Fibroblast of lung (primary cell): Measurements from ENCODE around the gene MYO1D. TPM values are rescaled to one million over a fixed set of nuclear protein-coding genes. Genes with fewer than 3 reads are reported as not detected.

Experiments
- DNase-seq, 2 donors: peaks; one replicate each; pipeline versions ENCODE4 v3.0.0 to v3.0.0-alpha.2; 2010; ENCODE audit warnings: low read depth in 2 of 2
- H2AFZ ChIP-seq: 2 replicates; pipeline ENCODE4 v1.5.1; 2012; ENCODE audit warnings: low read length, control low read depth, inconsistent platforms
- H3K27ac ChIP-seq: 2 replicates; pipeline ENCODE4 v1.5.1; 2011; ENCODE audit warnings: low read length, control low read depth; ENCODE audit not compliant: insufficient read depth
- H3K27me3 ChIP-seq: 2 replicates; pipeline ENCODE4 v1.5.1; 2011; ENCODE audit warnings: mild to moderate bottlenecking, low read length; ENCODE audit not compliant: control insufficient read depth, insufficient read depth
- H3K36me3 ChIP-seq: 2 replicates; pipeline ENCODE4 v1.5.1; 2011; ENCODE audit warnings: low read length; ENCODE audit not compliant: control insufficient read depth, insufficient read depth
- H3K4me1 ChIP-seq: 2 replicates; pipeline ENCODE4 v1.5.1; 2011; ENCODE audit warnings: low read length; ENCODE audit not compliant: control insufficient read depth, insufficient read depth; ENCODE audit errors: extremely low read depth
- H3K4me2 ChIP-seq: 2 replicates; pipeline ENCODE4 v1.5.1; 2011; ENCODE audit warnings: low read length, control low read depth; ENCODE audit not compliant: insufficient read depth; ENCODE audit errors: extremely low read depth
- H3K4me3 ChIP-seq, 4 experiments: fragments of 200-600 bp in 1 of 4; sonication (generic) in 1 of 4; replicated peaks in 1 of 4; 2 replicates each; pipeline ENCODE4 v1.5.1; 2011 to 2016; ENCODE audit warnings: low read length in 4 of 4, low read depth in 3 of 4, mild to moderate bottlenecking in 3 of 4, control low read depth in 2 of 4, inconsistent platforms in 1 of 4, mixed read lengths in 1 of 4; ENCODE audit not compliant: insufficient read depth in 1 of 4; ENCODE audit errors: control extremely low read depth in 1 of 4
- H3K79me2 ChIP-seq: 2 replicates; pipeline ENCODE4 v1.5.1; 2012; ENCODE audit warnings: mild to moderate bottlenecking, low read length, inconsistent platforms; ENCODE audit not compliant: control insufficient read depth, insufficient read depth
- H3K9ac ChIP-seq: 2 replicates; pipeline ENCODE4 v1.5.1; 2011; ENCODE audit warnings: mild to moderate bottlenecking, low read length, control low read depth; ENCODE audit not compliant: insufficient read depth
- H3K9me3 ChIP-seq: 2 replicates; pipeline ENCODE4 v1.5.1; 2012; ENCODE audit warnings: low read depth, low read length; ENCODE audit not compliant: control insufficient read depth, insufficient read depth
- H4K20me1 ChIP-seq: 2 replicates; pipeline ENCODE4 v1.5.1; 2011; ENCODE audit warnings: low read length; ENCODE audit not compliant: control insufficient read depth, insufficient read depth; ENCODE audit errors: extremely low read depth
- CTCF ChIP-seq, 2 donors: IDR thresholded peaks in 1 of 2; conservative IDR thresholded peaks in 1 of 2; 1 replicate in 1 of 2; 2 replicates in 1 of 2; pipeline ENCODE4 v1.5.1; 2011 to 2012; ENCODE audit warnings: low read length in 2 of 2, control low read depth in 1 of 2, inconsistent platforms in 1 of 2, low read depth in 1 of 2, mild to moderate bottlenecking in 1 of 2
- EZH2 ChIP-seq: IDR thresholded peaks from 2 replicates; pipeline ENCODE4 v1.5.1; 2012; ENCODE audit warnings: low read length, control low read depth, mild to moderate bottlenecking; ENCODE audit errors: missing control alignments
- polyA plus RNA-seq, 2 donors: library from polyadenylated mRNA; depleted of rRNA in 1 of 2; stranded (reverse) in 1 of 2; unstranded in 1 of 2; fragments of >200 nt; gene quantifications; 2 replicates each; pipeline ENCODE4 v1.2.1, GENCODE V29; 2011 to 2012; ENCODE audit warnings: missing spikeins in 1 of 2
- total RNA-seq: library from RNA; depleted of rRNA; stranded (reverse); fragments of >200 nt; gene quantifications from 2 replicates; pipeline ENCODE4 v1.2.1, GENCODE V29; 2014

The MYO1D gene
- total and polyA plus RNA-seq, 2 donors (not counting 1 experiment from before 2014, with no cell fraction given): 35.0 to 46.6 TPM

- no peak overlapping the region for H3K9ac ChIP-seq
- no peaks in the 10 kb centered on the region for H4K20me1 ChIP-seq
- no peak overlapping the region for H2AFZ ChIP-seq
- H3K4me2 ChIP-seq: no peak overlapping the region
- no peaks in the 10 kb centered on the region for H3K27me3 ChIP-seq
- H3K27ac ChIP-seq: no peak overlapping the region
- H3K79me2 ChIP-seq: no peaks in the 10 kb centered on the region
- H3K9me3 ChIP-seq: no peaks in the 10 kb centered on the region
- no peak for TF ChIP-seq EZH2
- no peak for TF ChIP-seq CTCF (conservative IDR thresholded peaks at IDR 0.05 in 1 of 2, IDR thresholded peaks at IDR 0.05 in 1 of 2; ENCODE audit: low read depth in 1 of 2, low read length in 2 of 2)
- H3K4me1 ChIP-seq: no peaks in the 10 kb centered on the region
- H3K36me3 ChIP-seq: no peaks in the 10 kb centered on the region
- H3K4me3 ChIP-seq: no peak overlapping the region
- DNase-seq: no peak
These were observed 14.9 kb downstream of the MYO1D start for GRCh38 chr17:32861981-32862380.

DNA sequence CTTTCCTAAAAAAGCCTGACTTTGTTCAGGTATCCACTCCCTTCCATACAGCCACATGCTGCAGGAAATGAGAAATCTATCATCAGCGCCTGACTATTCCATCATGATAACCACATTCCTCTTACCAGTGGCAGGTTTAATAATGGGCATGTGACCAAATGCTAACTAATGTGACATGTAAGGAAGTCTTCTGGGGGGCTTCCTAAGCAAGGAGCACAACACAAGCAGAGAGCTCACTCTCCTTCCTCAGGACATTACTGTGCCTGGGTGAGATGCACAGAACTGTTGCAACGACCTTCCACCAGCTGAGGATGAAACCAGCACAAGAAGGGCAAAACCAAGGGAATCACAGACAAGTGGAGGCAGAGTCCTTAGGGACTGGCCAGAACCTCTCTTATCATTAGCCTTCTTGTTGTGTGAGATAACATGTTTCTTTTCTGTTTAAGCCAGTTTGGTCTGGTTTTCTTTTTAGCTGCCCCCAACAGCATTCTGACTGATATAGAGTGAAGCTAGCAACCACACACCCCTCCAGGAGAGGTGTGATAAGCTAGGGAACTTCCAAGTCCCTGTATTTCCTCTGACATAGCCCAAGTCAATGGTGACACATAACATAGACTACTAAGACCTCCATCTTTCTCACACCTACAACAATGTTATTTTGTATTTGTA, 16.9 kb downstream of the MYO1D start:
- no peak for TF ChIP-seq CTCF (conservative IDR thresholded peaks at IDR 0.05 in 1 of 2, IDR thresholded peaks at IDR 0.05 in 1 of 2; ENCODE audit: low read depth in 1 of 2, low read length in 2 of 2)
- no peak for TF ChIP-seq EZH2
- H3K4me2 ChIP-seq: no peak overlapping the region
- H3K4me3 ChIP-seq: no peak overlapping the region
- no peak overlapping the region for H2AFZ ChIP-seq
- no peaks in the 10 kb centered on the region for H3K9me3 ChIP-seq
- H3K4me1 ChIP-seq: no peaks in the 10 kb centered on the region
- no peak overlapping the region for H3K9ac ChIP-seq
- no peaks in the 10 kb centered on the region for H4K20me1 ChIP-seq
- no peaks in the 10 kb centered on the region for H3K27me3 ChIP-seq
- no peaks in the 10 kb centered on the region for H3K36me3 ChIP-seq
- H3K27ac ChIP-seq: no peak overlapping the region
- H3K79me2 ChIP-seq: no peaks in the 10 kb centered on the region
- no peak for DNase-seq

GRCh38 chr17:32855620-32856019, 21.3 kb downstream of the MYO1D start:
- Histone ChIP-seq H3K36me3 (no peaks in the 10 kb centered on the region), H3K9ac (no peak overlapping the region), H4K20me1 (no peaks in the 10 kb centered on the region), H3K4me3 (no peak overlapping the region), H3K27ac (no peak overlapping the region), H3K4me1 (no peaks in the 10 kb centered on the region), H3K4me2 (no peak overlapping the region), H3K79me2 (no peaks in the 10 kb centered on the region), H3K27me3 (no peaks in the 10 kb centered on the region), H3K9me3 (no peaks in the 10 kb centered on the region), H2AFZ (no peak overlapping the region)
- no peak for DNase-seq
- no peak for TF ChIP-seq EZH2
- no peak for TF ChIP-seq CTCF (conservative IDR thresholded peaks at IDR 0.05 in 1 of 2, IDR thresholded peaks at IDR 0.05 in 1 of 2; ENCODE audit: low read depth in 1 of 2, low read length in 2 of 2)
